ENCODE measurements around the gene DR1. TPM values are rescaled to one million over a fixed set of nuclear protein-coding genes. Genes with fewer than 3 reads are reported as not detected.

The DR1 gene
- total and polyA plus RNA-seq, 9 donors, result 14.0 to 47.3 (median 31.8) TPM

DNA sequence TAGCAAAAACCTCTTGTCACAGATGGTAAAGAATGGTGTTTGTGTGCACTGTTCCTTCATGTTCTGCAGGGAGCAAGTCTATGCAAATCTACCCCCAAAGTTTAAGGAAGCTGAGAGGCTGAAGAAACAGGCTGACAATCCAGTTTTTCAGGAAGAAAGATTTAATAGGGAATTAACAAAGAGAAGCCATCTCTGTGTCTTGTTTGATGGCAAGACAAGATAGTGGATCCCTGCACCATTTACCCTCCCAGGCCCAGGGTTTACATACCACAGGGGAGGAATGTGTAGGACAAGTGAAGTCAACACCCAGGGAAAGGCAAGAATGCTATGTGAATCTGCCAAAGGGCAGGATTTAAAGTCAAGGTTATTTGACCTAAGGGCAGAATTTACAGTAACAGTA, 54.1 kb downstream of the DR1 start:
- intact Hi-C loops (cut with DNase I), result no loop called here
- Histone ChIP-seq H3K4me3 (no peak overlapping the region), H3K4me1 (ENCODE audit: insufficient read depth) (no peaks in the 10 kb centered on the region), H3K9me3 (no peaks in the 10 kb centered on the region), H3K36me3 (no peaks in the 10 kb centered on the region), H3K27me3 (no peaks in the 10 kb centered on the region), H3K27ac (no peak overlapping the region)
- TF ChIP-seq EP300 (IDR thresholded peaks at IDR 0.05) (no peak), POLR2A (IDR thresholded peaks at IDR 0.05) (no peak)
- TF ChIP-seq, protein P1, sequence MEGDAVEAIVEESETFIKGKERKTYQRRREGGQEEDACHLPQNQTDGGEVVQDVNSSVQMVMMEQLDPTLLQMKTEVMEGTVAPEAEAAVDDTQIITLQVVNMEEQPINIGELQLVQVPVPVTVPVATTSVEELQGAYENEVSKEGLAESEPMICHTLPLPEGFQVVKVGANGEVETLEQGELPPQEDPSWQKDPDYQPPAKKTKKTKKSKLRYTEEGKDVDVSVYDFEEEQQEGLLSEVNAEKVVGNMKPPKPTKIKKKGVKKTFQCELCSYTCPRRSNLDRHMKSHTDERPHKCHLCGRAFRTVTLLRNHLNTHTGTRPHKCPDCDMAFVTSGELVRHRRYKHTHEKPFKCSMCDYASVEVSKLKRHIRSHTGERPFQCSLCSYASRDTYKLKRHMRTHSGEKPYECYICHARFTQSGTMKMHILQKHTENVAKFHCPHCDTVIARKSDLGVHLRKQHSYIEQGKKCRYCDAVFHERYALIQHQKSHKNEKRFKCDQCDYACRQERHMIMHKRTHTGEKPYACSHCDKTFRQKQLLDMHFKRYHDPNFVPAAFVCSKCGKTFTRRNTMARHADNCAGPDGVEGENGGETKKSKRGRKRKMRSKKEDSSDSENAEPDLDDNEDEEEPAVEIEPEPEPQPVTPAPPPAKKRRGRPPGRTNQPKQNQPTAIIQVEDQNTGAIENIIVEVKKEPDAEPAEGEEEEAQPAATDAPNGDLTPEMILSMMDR (IDR thresholded peaks at IDR 0.05), result no peak
- no peak for DNase-seq

DNA sequence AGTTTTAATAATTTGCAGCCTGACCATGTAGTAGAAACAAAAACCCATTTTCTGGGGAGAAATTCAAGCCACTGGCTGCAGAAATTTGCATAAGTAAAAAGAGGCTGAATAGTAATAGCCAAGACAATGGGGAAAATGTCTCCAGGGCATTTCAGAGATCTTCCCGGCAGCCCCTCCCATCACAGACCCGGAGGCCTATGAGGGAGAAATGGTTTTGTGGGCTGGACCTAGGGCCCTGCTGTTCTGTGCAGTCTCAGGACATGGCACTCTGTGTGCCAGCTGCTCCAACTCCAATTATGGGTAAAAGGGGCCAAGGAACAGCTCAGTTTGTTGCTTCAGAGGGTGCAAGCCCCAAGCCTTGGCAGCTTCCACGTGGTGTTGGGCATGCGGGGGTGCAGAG, 62.5 kb downstream of the DR1 start:
- H3K36me3 ChIP-seq, result no peaks in the 10 kb centered on the region
- no peaks in the 10 kb centered on the region for H3K9me3 ChIP-seq
- no peaks in the 10 kb centered on the region for H3K4me1 ChIP-seq (ENCODE audit: insufficient read depth)
- H3K4me3 ChIP-seq, result no peak overlapping the region
- no peak overlapping the region for H3K27ac ChIP-seq
- DNase-seq, result no peak
- TF ChIP-seq POLR2A (IDR thresholded peaks at IDR 0.05), result no peak
- TF ChIP-seq, protein P1 (IDR thresholded peaks at IDR 0.05), result no peak
- no peak for TF ChIP-seq EP300 (IDR thresholded peaks at IDR 0.05)
- intact Hi-C loops (cut with DNase I), result no loop called here
- H3K27me3 ChIP-seq, result no peaks in the 10 kb centered on the region
- 87 to 93% (median 90%) methylated on average over 4 of the region's 4 CpGs for WGBS, 3 donors

DNA sequence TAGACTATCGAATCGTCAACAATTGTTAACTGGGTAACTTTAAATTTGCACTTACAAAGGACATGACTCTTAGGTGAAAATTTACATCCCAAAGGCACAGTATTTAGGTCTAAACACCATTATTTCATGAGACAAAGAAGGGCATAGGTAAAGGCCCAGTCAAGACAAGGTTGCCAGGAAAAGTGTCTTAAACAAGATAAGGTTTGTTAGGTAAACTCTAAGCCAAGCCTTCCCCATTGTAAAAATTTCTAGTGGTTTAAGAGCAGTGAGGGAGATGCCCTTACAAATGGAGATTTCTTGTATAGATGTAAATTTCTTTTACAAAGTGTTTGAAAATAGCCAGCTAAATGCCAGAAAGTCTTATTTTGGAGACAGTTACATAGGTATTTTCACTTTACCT, 65.3 kb downstream of the DR1 start:
- H3K9me3 ChIP-seq, result no peaks in the 10 kb centered on the region
- DNase-seq, result no peak
- peaks cover 1% of the 10 kb centered on the region for H3K4me1 ChIP-seq (ENCODE audit: insufficient read depth)
- H3K27ac ChIP-seq, result no peak overlapping the region
- H3K27me3 ChIP-seq, result no peaks in the 10 kb centered on the region
- H3K4me3 ChIP-seq, result no peak overlapping the region
- intact Hi-C loops (cut with DNase I), result no loop called here
- TF ChIP-seq POLR2A (IDR thresholded peaks at IDR 0.05), result no peak
- TF ChIP-seq EP300 (IDR thresholded peaks at IDR 0.05), result no peak
- TF ChIP-seq, protein P1 (IDR thresholded peaks at IDR 0.05), result no peak
- WGBS, 3 donors, result 55 to 65% (median 63%) methylated on average over 2 of the region's 2 CpGs
- H3K36me3 ChIP-seq, result no peaks in the 10 kb centered on the region

DNA sequence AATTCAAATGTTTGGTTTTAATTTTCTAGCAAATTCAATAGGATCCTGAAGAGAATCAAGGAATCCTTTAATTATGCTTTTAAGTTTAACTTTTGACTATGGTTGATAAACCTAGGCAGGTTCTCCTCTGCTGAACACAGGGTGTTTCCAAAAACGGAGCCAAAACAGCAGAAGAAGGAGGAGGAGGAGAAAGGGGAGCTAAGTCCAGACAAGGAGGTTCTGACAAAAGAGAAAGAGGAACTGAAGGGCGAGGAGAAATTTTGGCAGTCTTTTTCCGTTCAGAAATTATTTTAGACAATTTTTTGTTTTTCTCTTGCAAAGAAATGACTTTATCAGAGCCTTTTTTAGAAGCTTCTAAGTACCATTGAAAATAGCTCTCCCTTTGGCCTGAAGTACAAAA, 69.0 kb downstream of the DR1 start:
- no peak overlapping the region for H3K27ac ChIP-seq
- WGBS, 3 donors, result 2 to 9% (median 3%) methylated on average over 3 of the region's 3 CpGs

More for the DNA sequence above, 69.0 kb downstream of the DR1 start:
- H3K4me1 ChIP-seq (ENCODE audit: insufficient read depth), result peaks cover 1% of the 10 kb centered on the region
- TF ChIP-seq, protein P1 (IDR thresholded peaks at IDR 0.05), result no peak
- no peak for TF ChIP-seq EP300 (IDR thresholded peaks at IDR 0.05)
- TF ChIP-seq POLR2A (IDR thresholded peaks at IDR 0.05), result no peak
- intact Hi-C loops (cut with DNase I), result no loop called here
- H3K4me3 ChIP-seq, result no peak overlapping the region
- H3K36me3 ChIP-seq, result no peaks in the 10 kb centered on the region
- no peaks in the 10 kb centered on the region for H3K27me3 ChIP-seq
- no peak for DNase-seq
- no peaks in the 10 kb centered on the region for H3K9me3 ChIP-seq

Data from ovary (tissue), 9 donors.